ENCODE measurements around the gene TBL3.
A peak's percentile ranks its signal among the peaks of the same experiment; 100 is the strongest.

Gene TBL3

GRCh38 chr16:1990351-1991134 lies 18.7 kb downstream of the TBL3 start:
- Histone ChIP-seq H3K9ac (ENCODE audit: low read depth, low read length) (peak overlapping the region; percentile 51; the same call in 1 of the 2 replicates), H3K9me3 (ENCODE audit: control insufficient read depth, insufficient read depth, low read length) (no peaks in the 10 kb centered on the region)

GRCh38 chr16:1991135-1991551 lies 19.3 kb downstream of the TBL3 start:
- peak overlapping the region; percentile 51; the same call in 1 of the 2 replicates for H3K9ac ChIP-seq (ENCODE audit: low read depth, low read length)
- peaks cover 2% of the 10 kb centered on the region; the same call in 1 of the 2 replicates for H3K36me3 ChIP-seq (ENCODE audit: insufficient read depth, low read length)
- no peaks in the 10 kb centered on the region for H3K9me3 ChIP-seq (ENCODE audit: control insufficient read depth, insufficient read depth, low read length)
- no peaks in the 10 kb centered on the region; the same call in 1 of the 2 replicates for H3K4me1 ChIP-seq (ENCODE audit: insufficient read depth, low read length)

More at GRCh38 chr16:1990351-1991134, 18.7 kb downstream of the TBL3 start:
- Histone ChIP-seq H3K36me3 (ENCODE audit: insufficient read depth, low read length) (peaks cover 3% of the 10 kb centered on the region; the same call in 1 of the 2 replicates), H3K4me1 (ENCODE audit: insufficient read depth, low read length) (no peaks in the 10 kb centered on the region; the same call in 1 of the 2 replicates)

GRCh38 chr16:1991588-1991947 lies 19.7 kb downstream of the TBL3 start:
- Histone ChIP-seq H3K9ac (ENCODE audit: low read depth, low read length) (peak overlapping the region; percentile 51; the same call in 1 of the 2 replicates), H3K4me1 (ENCODE audit: insufficient read depth, low read length) (no peaks in the 10 kb centered on the region; the same call in 1 of the 2 replicates), H3K9me3 (ENCODE audit: control insufficient read depth, insufficient read depth, low read length) (no peaks in the 10 kb centered on the region), H3K36me3 (ENCODE audit: insufficient read depth, low read length) (no peaks in the 10 kb centered on the region)

- Histone ChIP-seq H3K4me1 (ENCODE audit: insufficient read depth, low read length) (no peaks in the 10 kb centered on the region; the same call in 1 of the 2 replicates), H3K36me3 (ENCODE audit: insufficient read depth, low read length) (no peaks in the 10 kb centered on the region), H3K9ac (ENCODE audit: low read depth, low read length) (peak overlapping the region; percentile 70), H3K9me3 (ENCODE audit: control insufficient read depth, insufficient read depth, low read length) (no peaks in the 10 kb centered on the region)
Observed at GRCh38 chr16:1991948-1992703, 20.3 kb downstream of the TBL3 start.

- Histone ChIP-seq H3K9me3 (ENCODE audit: control insufficient read depth, insufficient read depth, low read length) (no peaks in the 10 kb centered on the region), H3K9ac (ENCODE audit: low read depth, low read length) (peak overlapping the region; percentile 70)
Observed at GRCh38 chr16:1992704-1993317, 21.0 kb downstream of the TBL3 start.

GRCh38 chr16:1993731-1994131 lies 21.9 kb downstream of the TBL3 start:
- Histone ChIP-seq H3K36me3 (ENCODE audit: insufficient read depth, low read length) (no peaks in the 10 kb centered on the region), H3K4me1 (ENCODE audit: insufficient read depth, low read length) (no peaks in the 10 kb centered on the region; the same call in 1 of the 2 replicates), H3K9me3 (ENCODE audit: control insufficient read depth, insufficient read depth, low read length) (no peaks in the 10 kb centered on the region), H3K9ac (ENCODE audit: low read depth, low read length) (no peak overlapping the region)

More at GRCh38 chr16:1992704-1993317, 21.0 kb downstream of the TBL3 start:
- Histone ChIP-seq H3K36me3 (ENCODE audit: insufficient read depth, low read length) (no peaks in the 10 kb centered on the region), H3K4me1 (ENCODE audit: insufficient read depth, low read length) (no peaks in the 10 kb centered on the region; the same call in 1 of the 2 replicates)

GRCh38 chr16:1997494-1998359 lies 25.9 kb downstream of the TBL3 start:
- Histone ChIP-seq H3K9me3 (ENCODE audit: control insufficient read depth, insufficient read depth, low read length) (no peaks in the 10 kb centered on the region), H3K4me1 (ENCODE audit: insufficient read depth, low read length) (no peaks in the 10 kb centered on the region; the same call in 1 of the 2 replicates), H3K36me3 (ENCODE audit: insufficient read depth, low read length) (peaks cover 4% of the 10 kb centered on the region; the same call in 1 of the 2 replicates), H3K9ac (ENCODE audit: low read depth, low read length) (no peak overlapping the region)

GRCh38 chr16:1998360-1998835 lies 26.5 kb downstream of the TBL3 start:
- H3K4me1 ChIP-seq (ENCODE audit: insufficient read depth, low read length): no peaks in the 10 kb centered on the region
- H3K36me3 ChIP-seq (ENCODE audit: insufficient read depth, low read length): peaks cover 4% of the 10 kb centered on the region; the same call in 1 of the 2 replicates
- no peak overlapping the region for H3K9ac ChIP-seq (ENCODE audit: low read depth, low read length)
- H3K9me3 ChIP-seq (ENCODE audit: control insufficient read depth, insufficient read depth, low read length): no peaks in the 10 kb centered on the region

- Histone ChIP-seq H3K9ac (ENCODE audit: low read depth, low read length) (no peak overlapping the region), H3K9me3 (ENCODE audit: control insufficient read depth, insufficient read depth, low read length) (no peaks in the 10 kb centered on the region), H3K36me3 (ENCODE audit: insufficient read depth, low read length) (peaks cover 4% of the 10 kb centered on the region; the same call in 1 of the 2 replicates), H3K4me1 (ENCODE audit: insufficient read depth, low read length) (peaks cover under 1% of the 10 kb centered on the region; the same call in 1 of the 2 replicates)
Observed at GRCh38 chr16:1998852-1999801, 27.3 kb downstream of the TBL3 start.

GRCh38 chr16:1999866-2000514 lies 28.1 kb downstream of the TBL3 start:
- Histone ChIP-seq H3K9me3 (ENCODE audit: control insufficient read depth, insufficient read depth, low read length) (no peaks in the 10 kb centered on the region), H3K36me3 (ENCODE audit: insufficient read depth, low read length) (peaks cover 4% of the 10 kb centered on the region; the same call in 1 of the 2 replicates), H3K9ac (ENCODE audit: low read depth, low read length) (no peak overlapping the region), H3K4me1 (ENCODE audit: insufficient read depth, low read length) (peaks cover 6% of the 10 kb centered on the region; the same call in 1 of the 2 replicates)

- Histone ChIP-seq H3K9ac (ENCODE audit: low read depth, low read length) (no peak overlapping the region), H3K36me3 (ENCODE audit: insufficient read depth, low read length) (peaks cover 4% of the 10 kb centered on the region; the same call in 1 of the 2 replicates), H3K9me3 (ENCODE audit: control insufficient read depth, insufficient read depth, low read length) (no peaks in the 10 kb centered on the region), H3K4me1 (ENCODE audit: insufficient read depth, low read length) (peaks cover 6% of the 10 kb centered on the region; the same call in 1 of the 2 replicates)
Observed at GRCh38 chr16:2001035-2001434, 29.2 kb downstream of the TBL3 start.

Data from ES-I3 (cell line).